Ovary (tissue), 3 donors: ENCODE results near the gene C8G.

Source experiments
- POLR2A ChIP-seq: fragments of 450-650 bp; IDR thresholded peaks from one replicate; pipeline ENCODE4 v1.6.1; 2017; ENCODE audit warnings: antibody characterized with exemption, mild to moderate bottlenecking, moderate library complexity
- TF ChIP-seq, protein P1 (sequence below), 3 donors: fragments of 450-650 bp in 2 of 3; fragments of 200-600 bp in 1 of 3; IDR thresholded peaks; one replicate each; pipeline versions ENCODE4 v1.5.1 to v1.8.0; 2016 to 2022; ENCODE audit warnings: antibody characterized with exemption in 3 of 3, mild to moderate bottlenecking in 1 of 3
- donor health status: DM: no; HTN: no; CAD: no.

DNA sequence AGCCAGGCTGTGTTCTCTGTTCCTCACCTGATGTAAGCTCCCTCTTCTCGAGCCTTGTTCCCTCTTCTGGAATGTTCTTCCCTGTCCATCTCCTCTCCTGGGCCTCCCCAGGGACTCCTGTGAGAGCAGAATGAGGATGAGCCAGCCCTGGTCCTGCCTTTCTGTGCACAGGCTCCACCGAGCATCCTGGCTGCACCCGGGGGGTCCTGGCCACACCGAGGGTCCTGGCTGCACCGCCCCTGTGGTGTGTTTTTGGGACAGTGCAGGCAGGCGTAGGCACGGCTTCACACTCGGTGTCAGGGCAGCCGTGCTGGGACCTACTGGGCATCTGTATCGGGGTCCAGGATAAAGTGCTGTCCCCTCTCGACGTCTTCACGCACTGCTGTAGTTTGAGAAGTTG lies 18.3 kb upstream of the C8G start:
- TF ChIP-seq, protein P1, sequence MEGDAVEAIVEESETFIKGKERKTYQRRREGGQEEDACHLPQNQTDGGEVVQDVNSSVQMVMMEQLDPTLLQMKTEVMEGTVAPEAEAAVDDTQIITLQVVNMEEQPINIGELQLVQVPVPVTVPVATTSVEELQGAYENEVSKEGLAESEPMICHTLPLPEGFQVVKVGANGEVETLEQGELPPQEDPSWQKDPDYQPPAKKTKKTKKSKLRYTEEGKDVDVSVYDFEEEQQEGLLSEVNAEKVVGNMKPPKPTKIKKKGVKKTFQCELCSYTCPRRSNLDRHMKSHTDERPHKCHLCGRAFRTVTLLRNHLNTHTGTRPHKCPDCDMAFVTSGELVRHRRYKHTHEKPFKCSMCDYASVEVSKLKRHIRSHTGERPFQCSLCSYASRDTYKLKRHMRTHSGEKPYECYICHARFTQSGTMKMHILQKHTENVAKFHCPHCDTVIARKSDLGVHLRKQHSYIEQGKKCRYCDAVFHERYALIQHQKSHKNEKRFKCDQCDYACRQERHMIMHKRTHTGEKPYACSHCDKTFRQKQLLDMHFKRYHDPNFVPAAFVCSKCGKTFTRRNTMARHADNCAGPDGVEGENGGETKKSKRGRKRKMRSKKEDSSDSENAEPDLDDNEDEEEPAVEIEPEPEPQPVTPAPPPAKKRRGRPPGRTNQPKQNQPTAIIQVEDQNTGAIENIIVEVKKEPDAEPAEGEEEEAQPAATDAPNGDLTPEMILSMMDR (IDR thresholded peaks at IDR 0.05) = no peak
- TF ChIP-seq POLR2A = no peak
